Stimulated activated CD8-positive, alpha-beta memory T cell treated with anti-CD3 and anti-CD28 coated beads, Interleukin-4, amount 100 ng/mL, for 24 hours (primary cell): ENCODE results near the gene PIM3.

Source experiments
- DNase-seq: peaks from one replicate; pipeline ENCODE4 v3.0.0-alpha.2; 2020; ENCODE audit warnings: low read depth

PIM3 gene

GRCh38 chr22:49928555-49929210, 31.9 kb upstream of the PIM3 start:
- DNase-seq: no peak

GRCh38 chr22:49929211-49929979, 31.2 kb upstream of the PIM3 start:
- peak; percentile 68 for DNase-seq

GRCh38 chr22:49929994-49930575, 30.5 kb upstream of the PIM3 start:
- DNase-seq: no peak

GRCh38 chr22:49930596-49931412, 29.8 kb upstream of the PIM3 start:
- no peak for DNase-seq

GRCh38 chr22:49933236-49934159, 27.1 kb upstream of the PIM3 start:
- DNase-seq: no peak

- DNase-seq: no peak
These were observed 26.2 kb upstream of the PIM3 start for GRCh38 chr22:49934160-49934890.

GRCh38 chr22:49934891-49935557, 25.5 kb upstream of the PIM3 start:
- peak; percentile 87 for DNase-seq

- DNase-seq: no peak
These were observed 25.0 kb upstream of the PIM3 start for GRCh38 chr22:49935561-49935960.

- peak; percentile 98 for DNase-seq
These were observed 24.3 kb upstream of the PIM3 start for GRCh38 chr22:49936018-49936972.

- no peak for DNase-seq
These were observed 23.4 kb upstream of the PIM3 start for GRCh38 chr22:49936973-49937757.

- DNase-seq: no peak
These were observed 22.6 kb upstream of the PIM3 start for GRCh38 chr22:49937758-49938564.

- DNase-seq: no peak
These were observed 21.9 kb upstream of the PIM3 start for GRCh38 chr22:49938565-49939136.

GRCh38 chr22:49941507-49942316, 18.9 kb upstream of the PIM3 start:
- DNase-seq: no peak

GRCh38 chr22:49942565-49943404, 17.8 kb upstream of the PIM3 start:
- no peak for DNase-seq

- no peak for DNase-seq
These were observed 17.2 kb upstream of the PIM3 start for GRCh38 chr22:49943405-49943765.
